SK-N-SH (cell line): Measurements from ENCODE around the gene SHMT2.

ENCODE experiments used
- CTCF ChIP-seq: fragments of 200-600 bp; sonication (generic); IDR thresholded peaks from 2 replicates; pipeline ENCODE4 v1.6.1; 2017; ENCODE audit warnings: antibody characterized with exemption, mild to moderate bottlenecking, moderate library complexity
- FOSL2 ChIP-seq: IDR thresholded peaks from 2 replicates; pipeline ENCODE4 v1.4.0; 2012; ENCODE audit warnings: low read depth, mild to moderate bottlenecking, moderate library complexity, borderline replicate concordance
- FOXJ3 ChIP-seq: sonication (generic); formaldehyde crosslinking; IDR thresholded peaks from 2 replicates; pipeline ENCODE4 v1.5.1; 2020; ENCODE audit warnings: mild to moderate bottlenecking, missing genetic modification reagents
- GATA2 ChIP-seq: sonication (generic); formaldehyde crosslinking; IDR thresholded peaks from 2 replicates; pipeline ENCODE4 v1.5.0; 2020; ENCODE audit warnings: mild to moderate bottlenecking, missing genetic modification reagents
- SIN3A ChIP-seq: IDR thresholded peaks from 2 replicates; pipeline ENCODE4 v1.6.1; 2012; ENCODE audit warnings: low read depth, mild to moderate bottlenecking, low read length, moderate library complexity, borderline replicate concordance
- TAF1 ChIP-seq: IDR thresholded peaks from 2 replicates; pipeline ENCODE4 v1.6.1; 2012; ENCODE audit warnings: low read depth, mild to moderate bottlenecking, low read length, moderate library complexity, borderline replicate concordance
- YY1 ChIP-seq: IDR thresholded peaks from 2 replicates; pipeline ENCODE4 v1.4.0; 2012; ENCODE audit warnings: low read depth, mild to moderate bottlenecking

GRCh38 chr12:57240926-57241401 lies 11.5 kb downstream of the SHMT2 start:
- no peak for TF ChIP-seq SIN3A
- no peak for TF ChIP-seq CTCF
- no peak for TF ChIP-seq YY1
- TF ChIP-seq FOSL2, result no peak
- TF ChIP-seq GATA2 (CRISPR knock-in tag), result no peak
- TF ChIP-seq TAF1, result no peak
- TF ChIP-seq FOXJ3 (CRISPR knock-in tag), result no peak
